ENCODE results near the gene RMC1. TPM values are rescaled to one million over a fixed set of nuclear protein-coding genes. Genes with fewer than 3 reads are reported as not detected.

Gene RMC1
- total RNA-seq, 1 donor = 22.7 TPM

GRCh38 chr18:23524213-23524707 lies 20.9 kb downstream of the RMC1 start:
- TF ChIP-seq CTCF (IDR thresholded peaks at IDR 0.05; ENCODE audit: insufficient read depth, low read length) = no peak
- no peak for DNase-seq (ENCODE audit: low read depth)
- no peak overlapping the region for H3K4me3 ChIP-seq (ENCODE audit: low read depth, low read length)

GRCh38 chr18:23526501-23527063 lies 23.3 kb downstream of the RMC1 start:
- no peak overlapping the region for H3K4me3 ChIP-seq (ENCODE audit: low read depth, low read length)
- TF ChIP-seq CTCF (IDR thresholded peaks at IDR 0.05; ENCODE audit: insufficient read depth, low read length) = no peak
- DNase-seq (ENCODE audit: low read depth) = no peak

GRCh38 chr18:23528580-23529472 lies 25.5 kb downstream of the RMC1 start:
- TF ChIP-seq CTCF (IDR thresholded peaks at IDR 0.05; ENCODE audit: insufficient read depth, low read length) = no peak
- peak; percentile 83 for DNase-seq (ENCODE audit: low read depth)
- H3K4me3 ChIP-seq (ENCODE audit: low read depth, low read length) = no peak overlapping the region

- no peak overlapping the region for H3K4me3 ChIP-seq (ENCODE audit: low read depth, low read length)
- peak; percentile 32 for DNase-seq (ENCODE audit: low read depth)
- no peak for TF ChIP-seq CTCF (IDR thresholded peaks at IDR 0.05; ENCODE audit: insufficient read depth, low read length)
These were observed 26.3 kb downstream of the RMC1 start for GRCh38 chr18:23529604-23530003.

GRCh38 chr18:23530195-23530594 lies 26.9 kb downstream of the RMC1 start:
- no peak overlapping the region for H3K4me3 ChIP-seq (ENCODE audit: low read depth, low read length)
- TF ChIP-seq CTCF (IDR thresholded peaks at IDR 0.05; ENCODE audit: insufficient read depth, low read length) = no peak
- no peak for DNase-seq (ENCODE audit: low read depth)

GRCh38 chr18:23531912-23532311 lies 28.6 kb downstream of the RMC1 start:
- TF ChIP-seq CTCF (IDR thresholded peaks at IDR 0.05; ENCODE audit: insufficient read depth, low read length) = no peak
- no peak overlapping the region for H3K4me3 ChIP-seq (ENCODE audit: low read depth, low read length)
- DNase-seq (ENCODE audit: low read depth) = no peak

Measured in fibroblast of the aortic adventitia (primary cell).